ENCODE data around the gene ABO.
"Not testable (repeated sequence)": the region's sequence is repeated elsewhere in the genome, so short reads cannot be mapped to it uniquely, and the experiment has no call there.

ABO gene

GRCh38 chr9:133285252-133285775, 10.3 kb upstream of the ABO start:
- no peak for FAIRE-seq
- TF ChIP-seq CTCF (IDR thresholded peaks at IDR 0.05; ENCODE audit: insufficient read depth, missing control alignments) = no peak
- DNase-seq (ENCODE audit: insufficient read length, low spot score) = no peak

GRCh38 chr9:133284362-133284761, 9.4 kb upstream of the ABO start:
- FAIRE-seq = no peak
- TF ChIP-seq CTCF (IDR thresholded peaks at IDR 0.05; ENCODE audit: insufficient read depth, missing control alignments) = no peak
- no peak for DNase-seq (ENCODE audit: insufficient read length, low spot score)

GRCh38 chr9:133283255-133284032, 8.4 kb upstream of the ABO start:
- DNase-seq (ENCODE audit: insufficient read length, low spot score); FAIRE-seq: not testable (repeated sequence)

- no peak for TF ChIP-seq CTCF (IDR thresholded peaks at IDR 0.05; ENCODE audit: insufficient read depth, missing control alignments)
- no peak for FAIRE-seq
- DNase-seq (ENCODE audit: insufficient read length, low spot score) = no peak
Measured at GRCh38 chr9:133282464-133283238, 7.7 kb upstream of the ABO start.

GRCh38 chr9:133280392-133280791, 5.4 kb upstream of the ABO start:
- TF ChIP-seq CTCF (IDR thresholded peaks at IDR 0.05; ENCODE audit: insufficient read depth, missing control alignments) = no peak
- DNase-seq (ENCODE audit: insufficient read length, low spot score) = no peak
- FAIRE-seq = no peak

- FAIRE-seq (no peak), DNase-seq (ENCODE audit: insufficient read length, low spot score) (no peak)
- TF ChIP-seq CTCF (IDR thresholded peaks at IDR 0.05; ENCODE audit: insufficient read depth, missing control alignments) = no peak
Measured at GRCh38 chr9:133278161-133279114, 3.4 kb upstream of the ABO start.

GRCh38 chr9:133277467-133277866, 2.5 kb upstream of the ABO start:
- no peak for TF ChIP-seq CTCF (IDR thresholded peaks at IDR 0.05; ENCODE audit: insufficient read depth, missing control alignments)
- FAIRE-seq (no peak), DNase-seq (ENCODE audit: insufficient read length, low spot score) (no peak)

All from D721Med (cell line).